Activated gamma-delta T cell treated with anti-CD3 and anti-CD28 coated beads, Interleukin-2, amount 50 U/mL, for 16 hours (primary cell): ENCODE measurements around the gene GRAP2.

Source experiments
- DNase-seq: peaks from one replicate; pipeline ENCODE4 v3.0.0-alpha.2; 2020; ENCODE audit warnings: low read depth

Gene GRAP2

DNA sequence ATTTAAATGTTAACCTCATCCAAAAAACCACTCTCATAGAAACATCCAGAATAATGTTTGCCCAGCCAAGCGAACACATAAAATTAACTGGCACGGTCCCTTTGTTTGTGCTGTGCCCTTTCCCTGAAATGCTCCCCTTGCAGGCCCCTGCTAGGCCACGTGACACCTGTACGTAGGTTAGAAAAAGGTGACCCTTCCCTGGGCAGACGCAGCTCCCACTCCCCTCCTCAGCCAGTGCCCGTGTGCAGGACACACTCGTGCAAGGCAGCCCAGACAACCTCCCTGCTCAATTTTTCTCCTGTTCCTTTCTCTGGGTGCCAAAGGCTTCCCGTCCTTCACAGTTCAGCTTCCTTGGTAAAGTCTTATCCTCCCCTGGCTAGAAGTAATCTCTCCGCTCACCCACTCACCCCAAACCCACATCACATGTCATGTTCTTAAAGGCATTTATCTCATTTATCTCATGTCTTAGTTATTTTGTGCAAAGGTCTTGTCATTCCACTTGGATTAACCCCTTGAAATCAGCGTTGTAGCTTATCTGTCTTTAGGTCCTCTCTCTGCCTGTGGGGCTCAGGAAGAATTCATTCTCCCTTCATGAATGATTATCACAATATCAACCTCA lies 114.6 kb downstream of the GRAP2 start:
- DNase-seq: no peak

DNA sequence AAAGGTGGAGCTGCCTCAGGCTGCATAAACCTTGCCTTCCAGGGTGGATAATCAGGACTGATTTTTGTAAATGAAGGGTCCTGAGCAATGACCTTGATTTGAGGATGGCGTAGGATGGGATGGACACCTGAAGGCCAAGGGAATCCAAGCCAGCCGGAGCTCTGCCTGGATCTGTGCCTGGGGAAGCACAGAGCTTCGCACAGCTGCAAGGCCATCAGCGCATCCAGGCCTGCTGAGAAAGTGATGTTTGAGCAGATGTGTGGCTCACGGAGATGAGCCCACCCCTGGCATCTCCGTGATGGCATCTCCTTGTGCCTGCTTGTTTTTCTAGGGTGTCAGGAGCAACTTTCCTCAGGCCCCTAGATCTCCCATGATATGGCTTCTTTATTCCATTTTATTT lies 117.2 kb downstream of the GRAP2 start:
- no peak for DNase-seq

DNA sequence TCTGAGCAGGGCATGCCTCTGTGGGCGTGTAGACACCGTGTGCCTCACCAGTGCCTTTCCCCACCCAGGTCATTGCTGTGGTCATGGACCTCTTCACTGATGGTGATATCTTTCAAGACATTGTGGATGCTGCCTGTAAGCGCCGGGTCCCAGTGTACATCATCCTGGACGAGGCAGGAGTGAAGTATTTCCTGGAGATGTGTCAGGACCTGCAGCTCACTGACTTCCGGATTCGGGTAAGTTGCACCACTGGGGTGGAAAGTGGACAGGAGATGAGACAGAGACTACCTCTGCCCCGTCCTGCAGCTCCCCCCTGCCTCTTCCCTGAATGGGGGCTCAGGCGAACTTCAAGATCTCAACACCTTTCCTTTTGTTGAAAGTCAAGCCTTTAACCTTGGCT lies 118.2 kb downstream of the GRAP2 start:
- no peak for DNase-seq

DNA sequence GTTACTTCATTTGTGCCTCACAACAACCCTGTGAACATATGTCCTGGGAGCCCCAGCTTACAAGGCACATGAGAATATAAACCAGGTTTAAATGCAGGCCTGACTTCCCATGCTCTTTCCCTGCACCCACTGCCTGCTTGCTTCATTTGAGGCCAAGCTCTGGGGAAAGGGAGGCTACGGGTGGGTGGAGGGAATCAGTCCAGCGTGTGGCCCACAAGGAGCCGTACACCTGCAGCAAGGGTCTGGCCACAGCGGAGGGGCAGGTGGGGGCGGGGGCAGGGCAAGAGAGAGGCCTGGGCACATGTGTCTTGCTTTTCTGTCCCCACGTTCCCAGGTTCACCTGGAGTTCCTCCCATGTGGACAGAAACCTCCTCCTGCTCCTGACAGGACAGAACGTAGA lies 120.1 kb downstream of the GRAP2 start:
- DNase-seq: no peak

DNA sequence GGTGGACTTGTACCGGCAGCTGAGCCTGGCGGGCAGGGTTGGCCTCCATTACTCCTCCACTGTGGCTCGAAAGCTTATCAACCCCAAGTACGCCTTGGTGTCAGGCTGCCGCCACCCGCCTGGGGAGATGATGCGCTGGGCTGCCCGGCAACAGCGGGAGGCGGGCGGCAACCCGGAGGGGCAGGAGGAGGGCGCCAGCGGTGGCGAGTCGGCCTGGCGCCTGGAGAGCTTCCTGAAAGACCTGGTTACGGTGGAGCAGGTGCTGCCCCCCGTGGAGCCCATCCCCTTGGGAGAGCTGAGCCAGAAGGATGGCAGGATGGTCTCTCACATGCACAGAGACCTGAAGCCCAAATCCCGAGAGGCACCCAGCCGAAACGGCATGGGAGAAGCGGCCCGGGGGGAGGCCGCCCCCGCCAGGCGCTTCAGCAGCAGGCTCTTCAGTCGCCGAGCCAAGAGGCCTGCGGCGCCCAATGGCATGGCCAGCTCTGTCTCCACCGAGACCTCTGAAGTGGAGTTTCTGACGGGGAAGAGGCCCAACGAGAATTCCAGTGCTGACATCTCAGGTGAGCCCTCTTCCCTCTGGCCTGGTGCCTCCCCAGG lies 120.6 kb downstream of the GRAP2 start:
- no peak for DNase-seq

DNA sequence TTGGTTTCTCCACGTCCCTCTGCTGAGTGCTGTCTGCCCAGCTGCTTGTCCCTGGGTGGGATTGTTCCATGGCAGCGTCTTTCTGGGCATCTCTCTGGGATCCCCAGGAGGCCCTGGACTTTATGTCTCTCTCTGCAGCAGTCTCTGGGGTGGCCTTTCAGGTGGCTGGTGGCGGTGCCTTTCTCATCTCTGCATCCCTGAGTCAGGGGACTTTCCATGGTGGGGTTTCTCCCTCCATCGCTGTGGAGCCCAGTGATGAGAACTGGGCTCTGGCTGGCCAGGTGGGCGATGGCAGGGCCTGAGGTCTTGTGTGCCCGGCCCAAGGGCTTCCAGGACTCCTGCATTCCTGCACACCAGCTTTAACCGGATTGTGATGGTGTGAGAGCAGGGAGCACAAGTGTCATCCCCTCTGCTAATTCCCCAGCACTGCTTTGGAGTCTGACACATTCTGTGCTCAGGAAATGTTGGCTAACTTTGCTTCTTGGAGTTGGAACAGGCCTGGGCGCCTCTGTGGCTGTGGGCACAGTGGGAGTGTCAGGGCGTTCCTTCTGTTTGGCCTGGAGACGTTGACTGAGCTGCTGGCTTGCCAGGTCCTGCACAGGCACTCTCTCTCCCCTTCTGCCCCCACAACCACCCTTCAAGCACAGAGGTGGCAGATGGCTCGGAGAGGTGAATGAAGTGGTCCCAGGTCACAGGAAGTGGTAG lies 121.8 kb downstream of the GRAP2 start:
- DNase-seq: no peak
